ENCODE results near the gene UPK3BL2.
A peak's percentile ranks its signal among the peaks of the same experiment; 100 is the strongest.
"Not testable (repeated sequence)": the region's sequence is repeated elsewhere in the genome, so short reads cannot be mapped to it uniquely, and the experiment has no call there.

UPK3BL2 gene

GRCh38 chr7:102543596-102543995 lies at the start of gene UPK3BL2:
Gene UPK3BL2 (minus strand): TSS chr7:102543696. CDS start chr7:102543636, 60 bp downstream.
- not testable (repeated sequence) for DNase-seq (ENCODE audit: low read depth in 2 of 2)

GRCh38 chr7:102592477-102593019 lies 49.1 kb upstream of the UPK3BL2 start:
- peak in 1 of 2 donors; percentile 20 for DNase-seq (ENCODE audit: low read depth in 2 of 2)

GRCh38 chr7:102589857-102590256 lies 46.4 kb upstream of the UPK3BL2 start:
- DNase-seq (ENCODE audit: low read depth in 2 of 2), result not testable (repeated sequence)

GRCh38 chr7:102583495-102583894 lies 40.0 kb upstream of the UPK3BL2 start:
- not testable (repeated sequence) for DNase-seq (ENCODE audit: low read depth in 2 of 2)

GRCh38 chr7:102581722-102582121 lies 38.2 kb upstream of the UPK3BL2 start:
- not testable (repeated sequence) for DNase-seq (ENCODE audit: low read depth in 2 of 2)

GRCh38 chr7:102578486-102578885 lies 35.0 kb upstream of the UPK3BL2 start:
- not testable (repeated sequence) for DNase-seq (ENCODE audit: low read depth in 2 of 2)

- not testable (repeated sequence) for DNase-seq (ENCODE audit: low read depth in 2 of 2)
Observed at GRCh38 chr7:102577315-102578240, 34.1 kb upstream of the UPK3BL2 start.

GRCh38 chr7:102576363-102576762 lies 32.9 kb upstream of the UPK3BL2 start:
- not testable (repeated sequence) for DNase-seq (ENCODE audit: low read depth in 2 of 2)

GRCh38 chr7:102574607-102575006 lies 31.1 kb upstream of the UPK3BL2 start:
- DNase-seq (ENCODE audit: low read depth in 2 of 2), result not testable (repeated sequence)

GRCh38 chr7:102572261-102573239 lies 29.1 kb upstream of the UPK3BL2 start, which contains the start of gene POLR2J3:
Gene POLR2J3 (minus strand): TSS chr7:102572583. CDS start chr7:102572521, 62 bp downstream.
- peak; percentile 97 to 100 for DNase-seq (ENCODE audit: low read depth in 2 of 2)

- DNase-seq (ENCODE audit: low read depth in 2 of 2), result not testable (repeated sequence)
Observed at GRCh38 chr7:102568620-102569019, 25.1 kb upstream of the UPK3BL2 start.

- DNase-seq (ENCODE audit: low read depth in 2 of 2), result not testable (repeated sequence)
Observed at GRCh38 chr7:102550808-102551422, 7.4 kb upstream of the UPK3BL2 start, which contains the start of gene SPDYE2. Gene SPDYE2 (plus strand): TSS chr7:102551226. CDS start chr7:102553256, 2,030 bp downstream.

- DNase-seq (ENCODE audit: low read depth in 2 of 2), result not testable (repeated sequence)
Observed at GRCh38 chr7:102546353-102546752, 2.9 kb upstream of the UPK3BL2 start.

GRCh38 chr7:102545288-102545687 lies 1.8 kb upstream of the UPK3BL2 start:
- not testable (repeated sequence) for DNase-seq (ENCODE audit: low read depth in 2 of 2)

GRCh38 chr7:102544372-102544771 lies 876 bp upstream of the UPK3BL2 start:
- DNase-seq (ENCODE audit: low read depth in 2 of 2), result not testable (repeated sequence)

- not testable (repeated sequence) for DNase-seq (ENCODE audit: low read depth in 2 of 2)
Observed at GRCh38 chr7:102542771-102543170, 725 bp downstream of the UPK3BL2 start.

GRCh38 chr7:102542083-102542482 lies 1.4 kb downstream of the UPK3BL2 start:
- not testable (repeated sequence) for DNase-seq (ENCODE audit: low read depth in 2 of 2)

- not testable (repeated sequence) for DNase-seq (ENCODE audit: low read depth in 2 of 2)
Observed at GRCh38 chr7:102540604-102541003, 2.9 kb downstream of the UPK3BL2 start.

- DNase-seq (ENCODE audit: low read depth in 2 of 2), result not testable (repeated sequence)
Observed at GRCh38 chr7:102535062-102535615, 8.4 kb downstream of the UPK3BL2 start.

- not testable (repeated sequence) for DNase-seq (ENCODE audit: low read depth in 2 of 2)
Observed at GRCh38 chr7:102532127-102532526, 11.4 kb downstream of the UPK3BL2 start.
